Karpas-422 (cell line): ENCODE data around the gene RAB30. TPM values are rescaled to one million over a fixed set of nuclear protein-coding genes. Genes with fewer than 3 reads are reported as not detected.

Experiments
- DNase-seq: peaks from one replicate; pipeline ENCODE4 v3.0.0-alpha.2; 2015
- H2AFZ ChIP-seq: fragments of 200-600 bp; sonication (generic); 2 replicates; pipeline ENCODE4 v1.6.1; 2014; ENCODE audit warnings: antibody characterized with exemption, low read length, mixed read lengths
- H3K27ac ChIP-seq: fragments of 200-600 bp; sonication (generic); 2 replicates; pipeline ENCODE4 v1.5.1; 2014; ENCODE audit warnings: mild to moderate bottlenecking, low read length, moderate library complexity
- H3K27me3 ChIP-seq: fragments of 200-600 bp; sonication (generic); 2 replicates; pipeline ENCODE4 v1.6.1; 2014; ENCODE audit warnings: low read length, mixed read lengths
- H3K36me3 ChIP-seq: fragments of 200-600 bp; sonication (generic); 2 replicates; pipeline ENCODE4 v1.6.1; 2014; ENCODE audit warnings: low read length, mixed read lengths; ENCODE audit not compliant: insufficient read depth
- H3K4me1 ChIP-seq: fragments of 200-600 bp; sonication (generic); 2 replicates; pipeline ENCODE4 v1.6.1; 2014; ENCODE audit warnings: mild to moderate bottlenecking, low read length, mixed read lengths
- H3K4me2 ChIP-seq: fragments of 200-600 bp; sonication (generic); 2 replicates; pipeline ENCODE4 v1.6.1; 2014; ENCODE audit warnings: low read length, low read depth, mild to moderate bottlenecking; ENCODE audit not compliant: poor library complexity, severe bottlenecking
- H3K4me3 ChIP-seq: fragments of 200-600 bp; sonication (generic); 2 replicates; pipeline ENCODE4 v1.5.1; 2014; ENCODE audit warnings: mild to moderate bottlenecking, antibody characterized with exemption, low read length, mixed read lengths
- H3K79me2 ChIP-seq: fragments of 200-600 bp; sonication (generic); 2 replicates; pipeline ENCODE4 v1.6.1; 2014; ENCODE audit warnings: mild to moderate bottlenecking, low read length, mixed read lengths
- H3K9ac ChIP-seq: fragments of 200-600 bp; sonication (generic); 2 replicates; pipeline ENCODE4 v1.6.0; 2014; ENCODE audit warnings: low read length
- H3K9me2 ChIP-seq: fragments of 200-600 bp; sonication (generic), shearing (Covaris generic); replicated peaks from 2 replicates; pipeline ENCODE4 v1.6.0; 2014; ENCODE audit warnings: mild to moderate bottlenecking, low read length, moderate library complexity; ENCODE audit not compliant: insufficient read depth
- H3K9me3 ChIP-seq: fragments of 300-700, 200-600 bp; sonication (generic); 2 replicates; pipeline ENCODE4 v1.6.1; 2014; ENCODE audit warnings: low read length, mixed read lengths
- H4K20me1 ChIP-seq: fragments of 200-600 bp; sonication (generic); 2 replicates; pipeline ENCODE4 v1.6.1; 2014; ENCODE audit warnings: mild to moderate bottlenecking, antibody characterized with exemption, low read length, low read depth; ENCODE audit not compliant: insufficient read depth
- total RNA-seq: library from RNA; depleted of rRNA; stranded (reverse); fragments of >200 nt; shearing (Covaris generic); gene quantifications from 2 replicates; pipeline ENCODE4 v1.2.3, GENCODE V29; 2014; ENCODE audit warnings: low replicate concordance

The RAB30 gene
- total RNA-seq, 1 experiment from 2014 or later: 66.5 TPM

DNA sequence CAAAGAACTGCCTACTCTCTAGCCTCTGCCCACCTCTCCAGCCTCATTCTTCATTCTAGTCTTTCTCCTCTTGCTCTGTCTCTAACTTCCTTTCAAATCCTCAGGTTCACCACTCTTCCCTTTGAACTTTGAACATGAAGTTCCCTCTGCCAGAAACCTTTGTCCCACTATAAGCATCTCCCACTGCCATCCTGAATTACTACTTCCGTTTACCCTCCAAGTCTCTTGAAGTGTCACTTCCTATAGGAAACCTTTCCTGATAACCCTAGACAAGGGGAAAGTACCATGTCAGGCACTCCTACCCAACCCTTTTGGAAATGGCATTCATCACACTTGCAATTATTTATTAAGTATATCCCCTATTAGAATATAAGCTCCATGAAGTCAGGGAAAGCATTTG, 3.1 kb downstream of the RAB30 start:
- Histone ChIP-seq H3K9me2 (no peaks in the 10 kb centered on the region), H3K9ac (peak overlapping the region; percentile 91), H3K4me3 (peak overlapping the region; percentile 96), H3K4me2 (peak overlapping the region; percentile 92), H3K4me1 (peaks cover 73% of the 10 kb centered on the region), H4K20me1 (no peaks in the 10 kb centered on the region; the same call in 1 of the 2 replicates), H3K36me3 (peaks cover 41% of the 10 kb centered on the region), H3K9me3 (no peaks in the 10 kb centered on the region), H3K27me3 (no peaks in the 10 kb centered on the region), H2AFZ (no peak overlapping the region), H3K79me2 (peaks cover 92% of the 10 kb centered on the region), H3K27ac (peak overlapping the region; percentile 98)
- DNase-seq: no peak

DNA sequence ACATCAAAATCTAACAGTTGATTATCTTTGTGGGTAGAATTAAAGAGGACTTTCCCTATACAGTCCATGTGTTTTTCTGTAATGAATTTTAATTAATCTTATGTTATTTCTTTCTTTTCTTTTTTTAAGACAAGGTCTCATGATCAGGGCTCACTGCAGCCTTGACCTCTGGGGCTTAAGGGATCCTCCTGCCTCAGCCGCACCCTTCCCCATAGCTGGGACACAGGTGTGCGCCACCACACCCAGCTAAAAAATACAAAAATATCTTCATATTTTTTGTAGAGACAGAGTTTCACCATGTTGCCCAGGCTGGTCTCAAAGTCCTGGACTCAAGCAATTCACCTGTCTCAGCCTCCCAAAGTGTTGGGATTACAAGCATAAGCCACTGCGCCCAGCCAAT, 7.7 kb downstream of the RAB30 start:
- H3K79me2 ChIP-seq: peaks cover 83% of the 10 kb centered on the region
- H3K4me3 ChIP-seq: peak overlapping the region; percentile 58

DNA sequence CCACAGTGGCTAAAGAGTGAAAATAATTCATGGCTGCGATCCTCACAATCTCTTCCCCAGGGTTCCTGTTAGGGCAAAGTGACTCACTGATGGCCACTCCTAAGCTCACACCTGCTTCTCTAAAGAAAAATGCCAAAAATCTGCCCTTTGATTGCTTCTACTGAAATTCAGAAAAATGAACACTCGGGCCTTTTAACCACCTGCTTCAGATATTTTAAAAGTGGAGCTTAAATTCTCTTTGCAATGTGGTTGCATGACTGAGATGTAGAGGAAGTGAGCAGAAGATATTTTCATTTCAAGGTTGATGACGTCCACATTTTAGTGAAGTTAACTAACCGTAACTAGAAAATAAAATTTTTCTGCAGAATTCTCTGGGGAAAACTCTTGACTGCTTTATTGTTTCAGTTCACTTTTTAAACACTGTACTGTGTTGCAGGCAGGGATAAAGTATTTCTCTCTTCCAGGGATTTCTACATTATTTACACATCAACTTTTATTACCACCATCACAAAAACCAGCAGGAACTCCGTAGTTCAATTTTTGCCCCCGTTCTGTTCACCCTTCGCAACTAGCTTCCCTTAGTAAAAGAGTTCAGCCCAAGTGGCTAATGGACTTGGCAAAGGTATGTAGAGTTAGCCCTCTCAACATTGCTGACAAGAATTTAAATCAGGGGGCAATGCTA, 8.5 kb downstream of the RAB30 start:
- Histone ChIP-seq H3K4me1 (peaks cover 100% of the 10 kb centered on the region), H2AFZ (no peak overlapping the region), H3K9me2 (no peaks in the 10 kb centered on the region), H3K9ac (peak overlapping the region; percentile 67), H3K4me2 (peak overlapping the region; percentile 78), H3K27me3 (no peaks in the 10 kb centered on the region), H3K36me3 (peaks cover 58% of the 10 kb centered on the region), H3K27ac (peak overlapping the region; percentile 98), H3K79me2 (peaks cover 83% of the 10 kb centered on the region), H3K9me3 (no peaks in the 10 kb centered on the region; the same call in 1 of the 2 replicates), H3K4me3 (peak overlapping the region; percentile 58), H4K20me1 (no peaks in the 10 kb centered on the region)
- DNase-seq: peak; percentile 98

More for the DNA sequence above, 7.7 kb downstream of the RAB30 start:
- Histone ChIP-seq H3K36me3 (peaks cover 65% of the 10 kb centered on the region), H3K27ac (peak overlapping the region; percentile 98), H3K9ac (peak overlapping the region; percentile 67), H3K4me1 (peaks cover 100% of the 10 kb centered on the region), H3K4me2 (peak overlapping the region; percentile 78), H3K9me3 (no peaks in the 10 kb centered on the region; the same call in 1 of the 2 replicates), H2AFZ (no peak overlapping the region), H3K9me2 (no peaks in the 10 kb centered on the region), H3K27me3 (no peaks in the 10 kb centered on the region), H4K20me1 (no peaks in the 10 kb centered on the region)
- peak; percentile 80 for DNase-seq

DNA sequence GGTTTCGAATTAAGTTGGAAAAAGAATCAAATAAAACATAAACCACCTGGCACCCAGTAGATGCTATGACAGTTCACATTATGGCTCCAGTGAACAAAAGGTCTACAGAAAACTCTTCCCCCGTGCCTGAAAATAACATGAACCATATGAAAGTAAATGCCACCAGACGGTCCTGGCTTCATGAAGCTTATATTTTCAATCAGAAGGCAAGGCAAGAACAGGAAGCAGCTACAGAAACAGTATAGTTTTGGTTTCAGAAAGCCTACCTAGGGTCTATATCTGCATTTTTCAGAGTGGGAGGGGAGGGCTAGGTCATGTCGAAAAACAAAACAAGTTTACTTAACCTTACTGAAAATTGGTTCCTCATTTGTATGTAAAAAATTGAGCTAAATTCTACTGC, 9.8 kb downstream of the RAB30 start:
- Histone ChIP-seq H3K4me3 (peak overlapping the region; percentile 58), H4K20me1 (no peaks in the 10 kb centered on the region), H3K36me3 (peaks cover 57% of the 10 kb centered on the region), H3K9ac (peak overlapping the region; percentile 67), H3K4me1 (peaks cover 100% of the 10 kb centered on the region), H2AFZ (no peak overlapping the region), H3K27ac (peak overlapping the region; percentile 98), H3K4me2 (peak overlapping the region; percentile 78), H3K9me2 (no peaks in the 10 kb centered on the region), H3K27me3 (no peaks in the 10 kb centered on the region), H3K79me2 (peaks cover 83% of the 10 kb centered on the region), H3K9me3 (no peaks in the 10 kb centered on the region; the same call in 1 of the 2 replicates)
- peak; percentile 71 for DNase-seq

DNA sequence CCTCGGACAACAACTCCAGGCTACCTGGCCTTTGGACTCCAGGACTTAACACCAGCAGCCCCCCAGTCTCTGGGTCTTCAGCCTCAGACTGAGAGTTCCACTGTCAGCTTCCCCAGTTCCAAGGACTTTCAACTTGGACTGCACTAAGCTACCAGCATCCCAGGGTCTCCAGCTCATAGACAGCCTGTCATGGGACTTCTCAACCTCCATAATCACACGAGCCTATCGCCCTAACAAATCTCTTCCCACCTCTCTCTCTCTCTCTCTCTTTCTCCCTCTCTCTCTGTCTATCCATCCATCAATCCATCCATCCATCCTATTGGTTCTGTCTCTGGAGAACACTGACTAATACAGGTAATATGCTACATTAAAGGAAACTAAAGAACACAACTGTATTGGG, 10.7 kb downstream of the RAB30 start:
- Histone ChIP-seq H4K20me1 (no peaks in the 10 kb centered on the region), H3K4me3 (0 out of 2 replicates have a peak overlapping the region, but pooled peaks have one; percentile 2), H3K79me2 (peaks cover 83% of the 10 kb centered on the region), H3K36me3 (peaks cover 60% of the 10 kb centered on the region), H3K9me2 (no peaks in the 10 kb centered on the region), H3K27ac (peak overlapping the region; percentile 98), H3K27me3 (no peaks in the 10 kb centered on the region), H2AFZ (no peak overlapping the region), H3K9me3 (no peaks in the 10 kb centered on the region; the same call in 1 of the 2 replicates), H3K4me1 (peaks cover 100% of the 10 kb centered on the region), H3K4me2 (peak overlapping the region; percentile 4), H3K9ac (peak overlapping the region; percentile 1; the same call in 1 of the 2 replicates)
- no peak for DNase-seq

DNA sequence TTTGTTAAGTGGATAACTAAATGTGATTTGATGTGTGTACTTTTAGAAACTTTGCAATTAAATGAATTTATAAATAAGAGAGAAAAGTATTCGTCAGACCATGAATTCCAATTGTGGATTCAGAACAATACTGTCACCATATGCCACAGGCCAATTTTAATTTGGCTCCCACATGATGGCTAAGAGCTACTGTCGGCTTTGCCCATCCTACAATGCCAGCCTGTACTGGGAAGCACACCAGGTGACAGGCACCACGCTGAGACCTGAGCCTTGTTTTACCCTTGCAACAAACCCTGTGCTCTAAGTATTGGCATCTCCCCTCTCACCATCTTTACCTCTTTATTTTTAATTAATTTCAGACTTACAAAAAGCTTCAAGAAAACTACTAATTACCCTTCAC, 14.0 kb downstream of the RAB30 start:
- H3K27ac ChIP-seq: peak overlapping the region; percentile 98
- H3K36me3 ChIP-seq: peaks cover 65% of the 10 kb centered on the region
- no peaks in the 10 kb centered on the region; the same call in 1 of the 2 replicates for H3K9me3 ChIP-seq
- no peaks in the 10 kb centered on the region for H3K9me2 ChIP-seq
- no peak overlapping the region for H2AFZ ChIP-seq
- H3K4me3 ChIP-seq: no peak overlapping the region
- no peak for DNase-seq
- H3K4me2 ChIP-seq: no peak overlapping the region
- peaks cover 100% of the 10 kb centered on the region for H3K4me1 ChIP-seq
- no peaks in the 10 kb centered on the region for H4K20me1 ChIP-seq
- H3K79me2 ChIP-seq: peaks cover 98% of the 10 kb centered on the region
- H3K9ac ChIP-seq: no peak overlapping the region
- H3K27me3 ChIP-seq: no peaks in the 10 kb centered on the region

DNA sequence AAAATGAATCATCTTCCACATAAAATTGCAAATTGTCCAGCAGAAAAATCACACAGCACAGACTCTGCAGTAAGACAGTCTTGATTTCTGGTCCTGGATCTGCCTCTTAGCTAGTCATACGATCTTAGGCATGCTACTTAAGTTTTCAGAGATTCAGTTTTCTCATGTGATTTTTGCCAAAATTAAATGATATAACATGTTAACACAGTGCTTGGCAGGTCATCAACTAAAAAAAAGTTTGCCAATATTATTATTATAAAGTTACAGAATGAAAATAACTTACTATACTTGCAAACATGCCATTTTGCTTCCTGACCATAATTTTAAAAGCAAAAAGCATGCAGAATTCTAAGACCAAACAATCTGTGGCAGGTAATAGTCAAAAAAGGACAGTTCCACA, 15.1 kb downstream of the RAB30 start:
- H3K4me1 ChIP-seq: peaks cover 100% of the 10 kb centered on the region
- H3K27me3 ChIP-seq: no peaks in the 10 kb centered on the region
- H3K36me3 ChIP-seq: peaks cover 67% of the 10 kb centered on the region
- H3K9me2 ChIP-seq: no peaks in the 10 kb centered on the region
- no peak overlapping the region for H2AFZ ChIP-seq
- H3K4me3 ChIP-seq: no peak overlapping the region
- no peak overlapping the region for H3K4me2 ChIP-seq
- no peaks in the 10 kb centered on the region for H3K9me3 ChIP-seq
- H3K9ac ChIP-seq: no peak overlapping the region
- H4K20me1 ChIP-seq: no peaks in the 10 kb centered on the region
- peaks cover 100% of the 10 kb centered on the region for H3K79me2 ChIP-seq
- DNase-seq: no peak
- H3K27ac ChIP-seq: peak overlapping the region; percentile 98

DNA sequence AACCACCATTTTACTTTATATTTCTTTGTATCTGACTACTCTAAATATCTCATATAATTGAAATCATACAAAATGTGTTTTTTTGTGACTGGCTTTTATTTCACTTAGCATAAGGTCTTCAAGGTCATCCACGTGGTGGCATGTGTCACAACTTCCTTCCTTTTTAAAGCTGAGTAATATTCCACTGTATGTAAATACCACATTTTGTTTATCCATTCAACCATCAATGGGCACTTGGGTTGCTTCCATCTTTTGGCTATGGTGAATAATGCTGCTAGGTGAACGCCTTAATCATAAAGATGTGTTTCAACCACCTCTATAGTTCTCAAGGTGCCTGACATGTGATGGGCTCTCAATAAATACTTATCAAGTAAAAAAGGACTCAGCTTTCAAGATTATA, 15.5 kb downstream of the RAB30 start:
- no peaks in the 10 kb centered on the region for H3K9me2 ChIP-seq
- H3K79me2 ChIP-seq: peaks cover 100% of the 10 kb centered on the region
- H3K4me3 ChIP-seq: no peak overlapping the region
- peak overlapping the region; percentile 98 for H3K27ac ChIP-seq
- no peaks in the 10 kb centered on the region for H3K9me3 ChIP-seq
- H3K4me2 ChIP-seq: peak overlapping the region; percentile 61
- no peaks in the 10 kb centered on the region for H3K27me3 ChIP-seq
- H3K9ac ChIP-seq: no peak overlapping the region
- no peaks in the 10 kb centered on the region for H4K20me1 ChIP-seq
- DNase-seq: no peak
- H3K36me3 ChIP-seq: peaks cover 66% of the 10 kb centered on the region
- H3K4me1 ChIP-seq: peaks cover 99% of the 10 kb centered on the region
- H2AFZ ChIP-seq: no peak overlapping the region
